NCI-H2171 treated with DMSO at 0.1 percent for 48 hours (cell line): Measurements from ENCODE around the gene PRAMEF4.
"Not testable (repeated sequence)": the region's sequence is repeated elsewhere in the genome, so short reads cannot be mapped to it uniquely, and the experiment has no call there.

Experiments used
- DNase-seq: peaks from one replicate; lab custom pipeline; 2025; lab: John Stamatoyannopoulos, UW

Gene PRAMEF4

DNA sequence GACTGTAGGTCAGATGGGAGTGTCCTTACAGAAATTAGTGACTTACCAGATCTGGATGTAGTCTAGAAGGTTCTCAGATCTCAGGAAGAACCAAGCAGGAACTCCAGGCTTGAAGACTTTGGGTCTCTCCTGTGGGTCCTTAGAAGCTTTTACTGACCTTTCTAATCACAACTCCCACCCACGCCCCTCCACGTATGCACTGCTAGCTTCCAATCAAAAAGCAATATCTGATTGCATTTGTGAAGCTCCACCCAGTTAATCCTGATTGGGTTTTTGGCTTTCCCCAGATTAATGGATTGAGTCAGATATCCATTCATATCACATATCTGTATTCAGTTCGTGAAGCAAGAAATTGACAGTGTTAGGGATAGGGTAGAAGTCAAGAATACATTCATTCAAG lies at the start of gene PRAMEF4:
Gene PRAMEF4 (minus strand): TSS at position 101 of the 400 bp plus-strand sequence. CDS start 2,807 bp downstream, outside the sequence.
- DNase-seq, result not testable (repeated sequence)

DNA sequence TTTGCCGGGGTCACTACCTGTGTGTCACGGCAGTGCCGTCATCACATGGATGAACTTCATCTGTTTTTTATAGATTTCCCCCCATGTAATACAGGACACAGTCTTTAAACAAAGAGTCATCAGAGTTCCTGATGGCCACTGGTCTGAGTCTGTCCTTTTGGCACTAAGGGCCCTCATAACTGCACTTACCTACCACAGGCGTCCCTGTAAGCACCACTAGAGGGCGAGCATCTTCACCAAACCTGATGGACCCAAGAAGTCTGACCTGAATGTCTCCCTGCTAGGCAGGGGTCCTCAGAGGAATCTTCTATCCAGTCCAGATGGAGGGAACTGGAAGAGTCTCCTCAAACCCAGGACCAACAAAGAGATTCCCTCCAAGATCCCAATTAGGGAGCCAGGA lies 38.4 kb upstream of the PRAMEF4 start:
- DNase-seq, result not testable (repeated sequence)

DNA sequence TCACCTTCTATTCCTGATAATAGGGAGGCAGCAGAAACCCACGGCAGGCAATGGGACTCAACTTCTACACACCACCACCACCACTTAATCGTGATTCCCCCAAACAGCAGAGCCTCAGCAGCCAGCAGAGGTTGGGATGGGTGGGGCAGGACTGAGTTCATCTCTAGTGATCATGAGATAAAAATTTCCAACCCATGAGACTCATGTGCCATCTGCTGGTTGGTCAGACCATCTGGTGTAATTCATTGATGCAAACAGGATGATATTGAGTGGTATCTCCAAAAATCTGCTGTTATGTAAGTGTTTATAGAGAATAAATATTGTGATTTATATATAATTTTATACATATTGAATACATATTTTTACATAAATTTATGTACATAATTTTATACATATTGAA lies 35.7 kb upstream of the PRAMEF4 start:
- not testable (repeated sequence) for DNase-seq

DNA sequence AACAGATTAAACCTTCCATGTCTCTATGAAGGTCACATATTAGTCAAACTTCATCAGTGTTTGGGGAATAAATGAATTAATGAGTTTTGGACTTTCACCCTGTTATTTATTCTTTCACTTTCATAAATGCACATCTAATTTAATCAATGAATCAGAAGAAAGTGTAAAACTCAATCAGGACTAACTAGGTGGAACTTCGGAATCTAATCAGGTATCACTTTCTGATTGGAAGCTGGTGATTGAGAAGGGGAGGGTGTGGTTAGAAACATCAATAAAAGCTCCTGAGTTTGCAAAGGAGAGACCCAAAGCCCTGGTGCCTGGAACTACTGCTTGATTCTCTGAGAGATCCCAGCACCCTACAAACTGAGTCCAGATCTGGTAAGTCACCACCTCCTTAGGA lies 30.3 kb upstream of the PRAMEF4 start, which contains the start of gene PRAMEF7:
Gene PRAMEF7 (plus strand): TSS at position 301 of the 400 bp plus-strand sequence. CDS start 1,083 bp downstream, outside the sequence.
- not testable (repeated sequence) for DNase-seq

DNA sequence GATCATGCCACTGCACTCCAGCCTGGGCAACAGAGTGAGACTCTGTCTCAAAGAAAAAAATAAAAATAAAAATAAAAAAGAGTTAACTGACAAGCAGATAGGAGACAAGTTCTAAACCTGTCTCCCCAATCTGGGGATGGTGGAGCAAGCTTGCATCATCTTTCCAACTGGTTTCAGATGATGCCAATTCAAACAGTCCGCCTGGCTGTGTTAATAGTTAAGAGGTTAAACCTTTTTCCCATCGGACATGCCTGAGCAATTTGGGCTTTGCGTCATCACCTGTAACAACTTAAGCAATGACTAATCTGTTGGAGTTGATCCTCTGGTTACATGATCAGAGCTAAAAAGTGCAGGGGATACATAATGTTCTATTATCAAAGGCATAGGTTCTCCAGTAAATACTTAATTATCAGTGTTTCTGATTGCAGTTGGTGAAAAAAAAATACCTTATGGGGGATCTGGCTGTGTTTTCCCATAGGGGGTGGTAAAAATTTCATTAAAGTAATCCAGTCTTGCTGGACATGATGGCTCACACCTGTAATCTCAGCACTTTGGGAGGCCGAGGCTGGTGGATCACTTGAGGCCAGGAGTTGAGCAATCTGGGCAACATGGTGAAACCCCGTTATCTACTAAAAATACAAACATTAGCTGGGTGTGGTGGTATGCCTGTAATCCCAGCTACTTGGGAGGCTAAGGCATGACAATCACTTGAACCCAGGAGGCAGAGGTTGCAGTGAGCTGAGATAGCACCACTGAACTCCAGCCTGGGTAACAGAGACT lies 18.0 kb upstream of the PRAMEF4 start:
- not testable (repeated sequence) for DNase-seq

DNA sequence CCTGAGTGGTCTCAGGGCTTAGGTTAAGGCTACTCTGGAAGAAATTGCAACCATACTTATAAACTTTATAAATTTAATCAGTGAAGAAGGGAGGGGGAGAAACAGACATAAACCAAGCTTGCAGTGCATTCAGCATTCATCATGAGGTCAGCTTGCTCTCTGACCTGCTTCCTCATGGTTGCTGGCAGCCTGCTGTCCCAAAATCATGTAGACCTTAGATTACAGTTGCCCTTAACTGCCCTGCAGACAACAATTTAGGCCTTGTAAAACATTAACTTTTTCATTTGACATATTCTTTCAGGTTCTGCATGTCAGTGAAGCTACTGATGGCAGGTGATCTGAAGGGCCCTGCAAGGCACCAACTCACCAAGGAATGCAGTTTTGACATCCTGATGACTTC lies 13.2 kb upstream of the PRAMEF4 start:
- not testable (repeated sequence) for DNase-seq

DNA sequence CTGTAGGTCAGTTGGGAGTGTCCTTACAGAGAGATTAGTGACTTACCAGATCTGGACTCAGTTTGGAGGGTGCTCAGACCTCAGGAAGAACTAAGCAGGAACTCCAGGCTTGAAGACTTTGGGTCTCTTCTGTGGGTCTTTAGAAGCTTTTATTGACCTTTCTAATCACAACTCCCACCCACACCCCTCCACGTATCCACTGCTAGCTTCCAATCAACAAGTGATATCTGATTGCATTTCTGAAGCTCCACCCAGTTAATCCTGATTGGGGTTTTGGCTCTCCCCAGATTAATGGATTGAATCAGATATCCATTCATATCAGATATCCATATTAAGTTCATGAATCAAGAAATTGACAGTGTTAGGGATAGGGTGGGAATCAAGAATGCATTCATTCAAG lies 12.2 kb upstream of the PRAMEF4 start, which contains the start of gene PRAMEF10:
Gene PRAMEF10 (minus strand): TSS at position 101 of the 400 bp plus-strand sequence. CDS start 2,423 bp downstream, outside the sequence.
- not testable (repeated sequence) for DNase-seq

DNA sequence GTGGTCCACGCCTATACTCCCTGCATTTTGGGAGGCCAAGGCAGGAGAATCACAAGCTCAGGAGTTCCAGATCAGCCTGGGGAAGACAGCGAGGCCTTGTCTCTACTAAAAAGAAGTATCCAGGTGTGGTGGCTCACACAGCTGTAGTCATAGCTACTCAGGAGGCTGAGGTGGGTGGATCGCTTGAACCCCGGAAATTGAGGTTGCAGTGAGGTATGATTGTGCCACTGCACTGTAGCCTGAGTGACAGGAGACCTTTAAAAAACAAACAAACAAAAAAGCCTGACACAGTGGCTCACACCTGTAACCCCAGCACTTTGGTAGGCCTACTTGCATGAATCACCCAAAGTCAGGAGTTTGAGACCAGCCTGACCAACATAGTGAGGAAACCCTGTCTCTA lies 7.5 kb downstream of the PRAMEF4 start:
- DNase-seq, result not testable (repeated sequence)

DNA sequence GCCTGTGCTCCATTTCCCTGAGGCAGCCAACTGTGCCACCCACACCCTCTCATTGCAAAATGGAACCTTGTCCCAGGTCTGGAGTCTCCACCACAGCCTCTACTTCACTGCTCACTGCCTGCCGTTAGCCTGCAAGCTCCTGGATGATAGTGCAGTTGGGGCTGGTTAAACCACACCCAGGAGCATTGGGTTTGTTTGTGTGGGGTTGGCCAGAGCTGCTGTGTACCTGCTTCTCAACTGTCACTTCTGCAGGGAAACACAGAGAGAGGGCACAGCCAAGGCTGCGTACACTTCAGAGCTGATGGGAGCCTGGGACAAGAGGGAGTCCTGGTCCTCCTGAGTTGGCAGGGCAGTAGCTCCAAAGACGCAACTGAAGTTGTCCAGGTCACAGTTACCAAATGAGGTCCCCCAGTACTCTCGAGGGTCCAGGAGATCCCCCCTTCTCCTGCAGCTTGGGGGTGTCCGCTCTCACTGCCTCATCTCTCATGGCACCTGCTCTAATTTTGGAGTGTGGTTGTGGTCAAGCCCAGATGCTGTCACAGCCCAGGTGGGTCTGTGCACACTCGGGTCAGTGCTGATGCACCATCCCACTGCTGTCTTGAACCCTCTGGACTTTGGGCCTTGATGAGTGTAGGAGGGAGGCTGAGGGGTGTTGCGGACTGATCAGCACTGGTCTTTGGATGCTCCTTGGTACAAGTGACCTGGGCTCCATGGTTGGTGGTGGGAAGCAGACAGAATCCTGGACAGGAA lies 22.7 kb downstream of the PRAMEF4 start:
- not testable (repeated sequence) for DNase-seq

DNA sequence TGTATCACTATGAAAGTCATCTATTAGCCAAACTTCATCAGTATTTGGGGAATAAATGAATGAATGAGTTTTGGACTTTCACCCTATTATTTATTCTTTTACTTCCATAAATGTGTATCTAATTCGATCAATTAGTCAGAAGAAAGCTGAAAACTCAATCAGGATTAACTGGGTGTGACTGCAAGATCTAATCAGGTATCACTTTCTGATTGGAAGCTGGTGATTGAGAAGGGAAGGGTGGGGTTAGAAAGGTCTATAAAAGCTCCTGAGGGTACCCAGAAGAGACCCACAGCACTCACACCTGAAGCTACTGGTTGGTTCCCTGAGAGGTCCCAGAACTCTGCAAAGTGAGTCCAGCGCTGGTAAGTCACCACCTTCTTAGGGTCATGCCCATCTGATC lies 29.2 kb downstream of the PRAMEF4 start, which contains the start of gene PRAMEF2:
Gene PRAMEF2 (plus strand): TSS at position 301 of the 400 bp plus-strand sequence. CDS start 1,924 bp downstream, outside the sequence.
- DNase-seq, result not testable (repeated sequence)

DNA sequence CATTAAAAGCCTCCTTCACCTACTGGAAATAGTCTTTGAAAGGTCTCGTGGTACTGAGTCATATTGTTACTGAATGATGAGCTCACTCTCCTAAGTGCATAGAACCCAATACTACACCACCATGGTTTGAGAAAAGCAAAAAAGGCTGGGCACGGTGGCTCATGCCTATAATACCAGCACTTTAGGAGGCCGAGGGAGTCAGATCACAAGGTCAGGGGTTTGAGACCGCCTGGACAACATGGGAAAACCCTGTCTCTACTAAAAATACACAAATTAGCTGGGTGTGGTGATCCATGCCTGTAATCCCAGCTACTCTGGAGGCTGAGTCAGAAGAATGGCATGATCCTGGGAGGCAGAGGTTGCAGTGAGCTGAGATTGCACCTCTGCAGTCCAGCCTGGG lies 34.2 kb downstream of the PRAMEF4 start:
- DNase-seq, result no peak

DNA sequence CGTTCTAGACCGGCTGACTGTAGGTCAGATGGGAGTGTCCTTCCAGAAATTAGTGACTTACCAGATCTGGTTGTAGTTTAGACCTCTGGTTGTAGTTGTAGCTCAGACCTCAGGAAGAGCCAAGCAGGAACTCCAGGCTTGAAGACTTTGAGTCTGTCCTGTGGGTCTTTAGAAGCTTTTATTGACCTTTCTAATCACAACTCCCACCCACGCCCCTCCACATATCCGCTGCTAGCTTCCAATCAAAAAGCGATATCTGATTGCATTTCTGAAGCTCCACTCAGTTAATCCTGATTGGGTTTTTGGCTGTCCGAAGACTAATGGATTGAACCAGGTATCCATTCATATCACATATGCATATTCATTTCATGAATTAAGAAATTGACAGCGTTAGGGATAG lies 37.4 kb downstream of the PRAMEF4 start, which contains the start of gene HNRNPCL1:
Gene HNRNPCL1 (minus strand): TSS at position 101 of the 400 bp plus-strand sequence. CDS start 431 bp downstream, outside the sequence.
- not testable (repeated sequence) for DNase-seq

DNA sequence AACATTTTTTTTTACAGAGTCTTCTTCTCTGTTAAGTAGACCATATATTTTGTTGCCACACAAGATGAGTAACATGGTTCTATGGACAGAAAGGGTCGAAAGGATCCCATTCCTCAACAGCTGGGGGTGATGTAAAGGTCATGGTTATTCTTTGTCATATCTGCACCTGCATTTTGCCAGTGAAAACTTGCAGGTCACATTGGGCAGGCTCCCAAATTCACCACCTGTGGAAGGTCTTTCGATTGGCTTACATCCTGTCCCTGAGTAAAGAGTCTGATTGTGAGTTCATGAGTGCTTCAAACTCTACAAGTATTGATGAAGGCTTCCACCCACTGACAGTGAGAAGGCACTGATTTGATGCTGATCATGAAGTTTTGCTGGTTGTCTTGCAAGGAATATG lies 52.8 kb downstream of the PRAMEF4 start:
- DNase-seq, result not testable (repeated sequence)

DNA sequence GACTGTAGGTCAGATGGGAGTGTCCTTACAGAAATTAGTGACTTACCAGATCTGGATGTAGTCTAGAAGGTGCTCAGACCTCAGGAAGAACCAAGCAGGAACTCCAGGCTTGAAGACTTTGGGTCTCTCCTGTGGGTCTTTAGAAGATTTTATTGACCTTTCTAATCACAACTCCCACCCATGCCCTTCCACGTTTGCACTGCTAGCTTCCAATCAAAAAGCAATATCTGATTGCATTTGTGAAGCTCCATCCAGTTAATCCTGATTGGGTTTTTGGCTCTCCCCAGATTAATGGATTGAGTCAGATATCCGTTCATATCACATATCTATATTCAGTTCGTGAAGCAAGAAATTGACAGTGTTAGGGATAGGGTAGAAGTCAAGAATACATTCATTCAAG lies 54.7 kb downstream of the PRAMEF4 start, which contains the start of gene PRAMEF11:
Gene PRAMEF11 (minus strand): TSS at position 101 of the 400 bp plus-strand sequence. CDS start 2,621 bp downstream, outside the sequence.
- not testable (repeated sequence) for DNase-seq
